Astrocyte (in vitro differentiated cells and primary cell): Measurements from ENCODE around the gene AHSP. TPM values are rescaled to one million over a fixed set of nuclear protein-coding genes. Genes with fewer than 3 reads are reported as not detected.

Source experiments
- DNase-seq: peaks from one replicate; pipeline ENCODE4 v3.0.0-alpha.2; 2010; ENCODE audit warnings: low read depth
- FAIRE-seq: peaks from 2 replicates; lab custom pipeline; 2011; peaks lifted over from hg19 to GRCh38; lab: Jason Lieb, UNC
- H2AFZ ChIP-seq: 2 replicates; pipeline ENCODE4 v1.6.0; 2012; ENCODE audit warnings: low read depth, low read length, inconsistent platforms
- H3K27ac ChIP-seq: 2 replicates; pipeline ENCODE4 v1.5.1; 2011; ENCODE audit warnings: low read depth, low read length, inconsistent platforms
- H3K27me3 ChIP-seq: 2 replicates; pipeline ENCODE4 v1.6.0; 2011; ENCODE audit warnings: low read length, inconsistent platforms; ENCODE audit not compliant: insufficient read depth
- H3K36me3 ChIP-seq: 2 replicates; pipeline ENCODE4 v1.5.1; 2011; ENCODE audit warnings: low read length, inconsistent platforms; ENCODE audit not compliant: insufficient read depth
- H3K4me1 ChIP-seq: 2 replicates; pipeline ENCODE4 v1.5.1; 2011; ENCODE audit warnings: low read length, inconsistent platforms; ENCODE audit not compliant: insufficient read depth
- H3K4me2 ChIP-seq: 2 replicates; pipeline ENCODE4 v1.6.0; 2012; ENCODE audit warnings: low read length, inconsistent platforms
- H3K4me3 ChIP-seq: 2 replicates; pipeline ENCODE4 v1.5.1; 2011; ENCODE audit warnings: low read depth, mild to moderate bottlenecking, low read length, inconsistent platforms; ENCODE audit not compliant: insufficient read depth
- H3K79me2 ChIP-seq: 2 replicates; pipeline ENCODE4 v1.6.0; 2012; ENCODE audit warnings: mild to moderate bottlenecking, low read length, inconsistent platforms; ENCODE audit not compliant: insufficient read depth
- H3K9ac ChIP-seq: 2 replicates; pipeline ENCODE4 v1.6.0; 2012; ENCODE audit warnings: mild to moderate bottlenecking, low read length, inconsistent platforms
- H3K9me3 ChIP-seq: 2 replicates; pipeline ENCODE4 v1.5.1; 2012; ENCODE audit warnings: low read depth, mild to moderate bottlenecking, low read length, inconsistent platforms; ENCODE audit not compliant: insufficient read depth
- H4K20me1 ChIP-seq: 2 replicates; pipeline ENCODE4 v1.6.0; 2012; ENCODE audit warnings: low read length, inconsistent platforms; ENCODE audit not compliant: insufficient read depth
- H3K27ac Mint-ChIP-seq: one replicate; pipeline ENCODE4 v1.8.0; 2021; ENCODE audit warnings: mild to moderate bottlenecking, mixed read lengths; ENCODE audit not compliant: unreplicated experiment
- H3K27me3 Mint-ChIP-seq: one replicate; pipeline ENCODE4 v1.8.0; 2021; ENCODE audit warnings: low read depth, mixed read lengths; ENCODE audit not compliant: unreplicated experiment
- H3K36me3 Mint-ChIP-seq: one replicate; pipeline ENCODE4 v1.8.0; 2021; ENCODE audit warnings: low read depth, mixed read lengths; ENCODE audit not compliant: unreplicated experiment
- H3K4me1 Mint-ChIP-seq: one replicate; pipeline ENCODE4 v1.8.0; 2021; ENCODE audit warnings: low read depth, mixed read lengths; ENCODE audit not compliant: unreplicated experiment
- H3K4me3 Mint-ChIP-seq: one replicate; pipeline ENCODE4 v1.8.0; 2021; ENCODE audit warnings: mild to moderate bottlenecking, moderate library complexity, mixed read lengths; ENCODE audit not compliant: unreplicated experiment
- H3K9me3 Mint-ChIP-seq: one replicate; pipeline ENCODE4 v1.8.0; 2021; ENCODE audit warnings: mild to moderate bottlenecking, mixed read lengths; ENCODE audit not compliant: unreplicated experiment
- EZH2 ChIP-seq: IDR thresholded peaks from 2 replicates; pipeline ENCODE4 v1.6.1; 2012; ENCODE audit warnings: mild to moderate bottlenecking, low read length, inconsistent platforms; ENCODE audit not compliant: insufficient read depth
- total RNA-seq: library from RNA; stranded (reverse); gene quantifications from 2 replicates; pipeline ENCODE4 v1.2.1, GENCODE V29; 2021
- TF ChIP-seq, protein P1 (sequence below): IDR thresholded peaks from 2 replicates; pipeline ENCODE4 v1.5.1; 2011; ENCODE audit warnings: low read depth, mild to moderate bottlenecking, inconsistent platforms, low read length, moderate library complexity; ENCODE audit not compliant: insufficient read depth

AHSP gene
- total RNA-seq, 1 donor from 2014 or later: not detected

DNA sequence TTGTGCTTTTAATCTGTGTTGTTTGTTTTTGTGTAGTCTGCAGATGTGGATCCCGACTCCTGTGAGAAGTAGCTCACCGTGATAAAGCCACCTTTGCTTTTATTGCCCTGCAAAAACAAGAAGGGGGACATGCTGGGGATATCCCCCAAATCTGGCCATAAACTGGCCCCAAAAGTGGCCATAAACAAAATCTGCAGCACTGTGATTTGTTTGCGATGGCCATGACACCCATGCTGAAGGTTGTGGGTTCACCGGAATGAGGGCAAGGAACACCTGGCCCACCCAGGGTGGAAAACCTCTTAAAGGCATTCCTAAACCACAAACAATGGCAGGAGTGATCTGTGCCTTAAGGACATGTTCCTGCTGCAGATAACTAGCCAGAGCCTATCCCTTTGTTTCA is 15.1 kb downstream of the AHSP start:
- Mint-ChIP-seq H3K9me3 (peaks cover 20% of the 10 kb centered on the region), H3K4me1 (no peaks in the 10 kb centered on the region), H3K4me3 (no peak overlapping the region), H3K36me3 (no peaks in the 10 kb centered on the region), H3K27me3 (peaks cover 6% of the 10 kb centered on the region), H3K27ac (no peak overlapping the region)
- no peak for TF ChIP-seq EZH2
- TF ChIP-seq, protein P1, sequence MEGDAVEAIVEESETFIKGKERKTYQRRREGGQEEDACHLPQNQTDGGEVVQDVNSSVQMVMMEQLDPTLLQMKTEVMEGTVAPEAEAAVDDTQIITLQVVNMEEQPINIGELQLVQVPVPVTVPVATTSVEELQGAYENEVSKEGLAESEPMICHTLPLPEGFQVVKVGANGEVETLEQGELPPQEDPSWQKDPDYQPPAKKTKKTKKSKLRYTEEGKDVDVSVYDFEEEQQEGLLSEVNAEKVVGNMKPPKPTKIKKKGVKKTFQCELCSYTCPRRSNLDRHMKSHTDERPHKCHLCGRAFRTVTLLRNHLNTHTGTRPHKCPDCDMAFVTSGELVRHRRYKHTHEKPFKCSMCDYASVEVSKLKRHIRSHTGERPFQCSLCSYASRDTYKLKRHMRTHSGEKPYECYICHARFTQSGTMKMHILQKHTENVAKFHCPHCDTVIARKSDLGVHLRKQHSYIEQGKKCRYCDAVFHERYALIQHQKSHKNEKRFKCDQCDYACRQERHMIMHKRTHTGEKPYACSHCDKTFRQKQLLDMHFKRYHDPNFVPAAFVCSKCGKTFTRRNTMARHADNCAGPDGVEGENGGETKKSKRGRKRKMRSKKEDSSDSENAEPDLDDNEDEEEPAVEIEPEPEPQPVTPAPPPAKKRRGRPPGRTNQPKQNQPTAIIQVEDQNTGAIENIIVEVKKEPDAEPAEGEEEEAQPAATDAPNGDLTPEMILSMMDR: no peak
- Histone ChIP-seq H3K4me1 (no peaks in the 10 kb centered on the region), H3K9ac (no peak overlapping the region), H3K4me3 (no peak overlapping the region), H3K79me2 (no peaks in the 10 kb centered on the region), H3K9me3 (peaks cover 5% of the 10 kb centered on the region), H2AFZ (no peak overlapping the region), H3K4me2 (no peak overlapping the region), H4K20me1 (no peaks in the 10 kb centered on the region), H3K36me3 (no peaks in the 10 kb centered on the region), H3K27ac (no peak overlapping the region), H3K27me3 (no peaks in the 10 kb centered on the region)
- FAIRE-seq: no peak
- no peak for DNase-seq

DNA sequence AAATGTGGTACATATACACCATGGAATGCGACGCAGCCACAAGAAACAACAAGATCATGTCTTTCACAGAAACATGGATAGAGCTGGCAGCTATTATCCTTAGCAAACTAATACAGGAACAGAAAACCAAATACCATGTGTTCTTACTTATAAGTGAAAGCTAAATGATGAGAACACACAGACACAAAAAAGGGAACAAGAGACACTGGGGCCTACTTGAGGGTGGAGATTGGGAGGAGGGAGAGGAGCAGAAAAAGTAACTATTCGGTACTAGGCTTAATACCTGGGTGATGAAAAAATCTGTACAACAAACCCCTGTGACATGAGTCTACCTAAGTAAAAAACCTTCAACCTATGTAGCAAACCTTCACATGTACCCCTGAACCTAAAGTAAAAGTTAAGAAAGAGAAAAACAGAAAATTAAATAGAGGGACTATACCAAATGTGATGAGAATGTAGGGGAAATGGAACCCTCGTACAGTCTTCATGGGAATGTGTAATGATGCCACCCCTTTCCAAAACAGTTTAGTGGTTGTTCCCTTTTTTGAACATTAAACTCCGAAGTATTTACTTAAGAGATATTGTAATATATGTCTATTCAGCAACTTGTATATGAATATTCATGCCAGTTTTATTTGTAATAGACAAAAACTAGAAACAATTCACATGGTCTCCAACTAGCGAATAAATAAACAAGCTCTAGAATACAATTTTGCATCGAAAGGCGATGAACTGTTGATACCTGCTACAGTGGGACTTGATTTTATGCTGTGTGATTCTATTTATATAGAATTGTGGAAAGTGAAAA is 33.9 kb downstream of the AHSP start:
- no peaks in the 10 kb centered on the region for H3K36me3 ChIP-seq
- TF ChIP-seq EZH2: no peak
- TF ChIP-seq, protein P1: no peak
- Mint-ChIP-seq H3K4me3 (no peak overlapping the region), H3K9me3 (peaks cover 4% of the 10 kb centered on the region), H3K4me1 (no peaks in the 10 kb centered on the region), H3K27ac (no peak overlapping the region), H3K36me3 (no peaks in the 10 kb centered on the region), H3K27me3 (peaks cover 32% of the 10 kb centered on the region)
- H3K4me3 ChIP-seq: no peak overlapping the region
- no peaks in the 10 kb centered on the region for H3K27me3 ChIP-seq
- FAIRE-seq (no peak), DNase-seq (no peak)
- H3K79me2 ChIP-seq: no peaks in the 10 kb centered on the region
- H3K4me1 ChIP-seq: no peaks in the 10 kb centered on the region
- no peak overlapping the region for H3K4me2 ChIP-seq
- no peak overlapping the region for H3K9ac ChIP-seq
- H2AFZ ChIP-seq: no peak overlapping the region
- peaks cover 4% of the 10 kb centered on the region for H3K9me3 ChIP-seq
- H3K27ac ChIP-seq: no peak overlapping the region
- H4K20me1 ChIP-seq: no peaks in the 10 kb centered on the region
